HUES48 (cell line): Measurements from ENCODE around the gene ATP6AP1.

Experiments used
- H3K27ac ChIP-seq: one replicate; pipeline ENCODE4 v1.7.0; 2013; ENCODE audit warnings: low read depth, low read length, inconsistent platforms
- H3K27me3 ChIP-seq: 2 replicates; pipeline ENCODE4 v1.6.1; 2013; ENCODE audit warnings: mild to moderate bottlenecking, low read length; ENCODE audit not compliant: control insufficient read depth, insufficient read depth
- H3K36me3 ChIP-seq: 2 replicates; pipeline ENCODE4 v1.6.1; 2013; ENCODE audit warnings: low read length; ENCODE audit not compliant: control insufficient read depth, insufficient read depth
- H3K4me1 ChIP-seq: 2 replicates; pipeline ENCODE4 v1.6.1; 2013; ENCODE audit warnings: mild to moderate bottlenecking, low read length; ENCODE audit not compliant: control insufficient read depth, insufficient read depth
- H3K4me3 ChIP-seq: 2 replicates; pipeline ENCODE4 v1.5.1; 2013; ENCODE audit warnings: mild to moderate bottlenecking, low read depth, low read length
- H3K9ac ChIP-seq: 2 replicates; pipeline ENCODE4 v1.6.1; 2013; ENCODE audit warnings: mild to moderate bottlenecking, low read depth, low read length, moderate library complexity
- H3K9me3 ChIP-seq: 2 replicates; pipeline ENCODE4 v1.6.1; 2013; ENCODE audit warnings: low read length; ENCODE audit not compliant: control insufficient read depth, insufficient read depth

ATP6AP1 gene

DNA sequence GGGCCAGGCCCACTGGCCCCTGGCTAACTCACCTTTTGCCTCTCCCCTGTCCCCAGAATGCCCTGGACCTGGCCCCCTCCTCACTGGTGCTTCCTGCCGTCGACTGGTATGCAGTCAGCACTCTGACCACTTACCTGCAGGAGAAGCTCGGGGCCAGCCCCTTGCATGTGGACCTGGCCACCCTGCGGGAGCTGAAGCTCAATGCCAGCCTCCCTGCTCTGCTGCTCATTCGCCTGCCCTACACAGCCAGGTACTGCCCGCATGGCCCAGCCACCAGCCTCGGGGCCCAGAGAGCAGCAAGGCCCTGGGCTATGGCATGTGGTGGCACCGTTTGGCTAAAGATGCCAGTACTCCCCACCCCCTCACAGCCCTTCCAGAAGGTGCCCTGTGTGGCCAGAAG is 3.7 kb downstream of the ATP6AP1 start:
- Histone ChIP-seq H3K9ac (no peak overlapping the region), H3K4me1 (peaks cover 3% of the 10 kb centered on the region; the same call in 1 of the 2 replicates), H3K27ac (no peak overlapping the region), H3K9me3 (peaks cover 37% of the 10 kb centered on the region), H3K36me3 (peaks cover 29% of the 10 kb centered on the region), H3K27me3 (no peaks in the 10 kb centered on the region), H3K4me3 (no peak overlapping the region)

DNA sequence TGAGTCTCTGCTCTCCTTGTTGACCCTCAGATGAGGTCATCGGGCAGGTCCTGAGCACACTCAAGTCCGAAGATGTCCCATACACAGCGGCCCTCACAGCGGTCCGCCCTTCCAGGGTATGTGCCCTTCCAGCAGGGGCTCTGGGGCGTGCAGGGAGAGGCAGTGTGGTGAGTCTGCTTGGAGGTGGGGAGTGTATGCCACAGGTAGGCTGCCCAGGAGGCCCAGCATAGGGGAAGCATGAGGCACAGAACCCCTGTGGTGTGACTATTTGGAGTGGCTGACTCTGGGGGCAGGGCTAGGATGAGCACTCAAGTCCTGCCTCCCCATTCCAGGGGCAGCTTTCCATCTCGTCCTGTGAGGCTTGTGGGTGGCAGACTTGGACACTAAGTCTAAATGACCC is 5.1 kb downstream of the ATP6AP1 start:
- H3K27ac ChIP-seq, result no peak overlapping the region
- H3K4me3 ChIP-seq, result no peak overlapping the region
- peaks cover 44% of the 10 kb centered on the region for H3K9me3 ChIP-seq
- H3K27me3 ChIP-seq, result no peaks in the 10 kb centered on the region
- H3K9ac ChIP-seq, result no peak overlapping the region
- H3K4me1 ChIP-seq, result peaks cover 3% of the 10 kb centered on the region; the same call in 1 of the 2 replicates
- peaks cover 33% of the 10 kb centered on the region for H3K36me3 ChIP-seq

DNA sequence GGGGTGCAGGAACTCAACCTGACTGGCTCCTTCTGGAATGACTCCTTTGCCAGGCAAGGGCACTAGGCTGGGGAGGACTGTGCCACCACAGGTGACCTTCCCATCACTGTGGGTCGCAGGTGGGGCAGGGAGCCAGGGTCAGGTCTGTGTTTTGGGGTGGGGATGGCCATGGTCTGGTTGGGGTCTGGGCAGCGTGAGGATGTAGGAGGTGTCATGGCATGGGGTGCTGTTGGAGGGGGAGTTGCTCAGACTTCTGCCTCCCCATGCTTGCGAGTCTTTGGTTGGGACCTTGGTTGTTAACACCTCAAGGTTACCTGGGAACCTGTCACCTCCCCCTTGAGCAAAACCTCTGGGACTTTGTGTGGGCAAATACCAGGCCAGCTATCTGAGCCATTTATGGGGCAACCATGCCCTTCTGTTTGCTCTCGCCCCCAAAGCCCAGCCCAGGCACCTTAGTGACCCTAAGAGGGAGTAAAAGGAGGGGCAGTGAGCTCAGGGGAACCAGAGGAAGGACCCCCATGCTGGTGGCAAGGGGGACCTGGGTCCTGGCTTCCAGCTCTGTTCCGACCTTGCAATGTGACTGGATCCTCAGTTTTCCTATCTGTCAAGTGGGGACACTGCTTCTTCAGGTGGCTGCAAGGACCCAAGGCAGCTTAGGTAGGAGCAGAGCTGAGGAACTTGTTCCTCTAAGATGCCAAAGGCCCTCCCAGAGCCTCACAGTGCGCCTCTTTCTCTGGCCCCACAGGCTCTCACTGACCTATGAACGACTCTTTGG is 6.1 kb downstream of the ATP6AP1 start:
- Histone ChIP-seq H3K27me3 (no peaks in the 10 kb centered on the region), H3K9me3 (peaks cover 45% of the 10 kb centered on the region), H3K36me3 (peaks cover 39% of the 10 kb centered on the region), H3K9ac (no peak overlapping the region), H3K4me3 (no peak overlapping the region), H3K4me1 (no peaks in the 10 kb centered on the region), H3K27ac (no peak overlapping the region)

DNA sequence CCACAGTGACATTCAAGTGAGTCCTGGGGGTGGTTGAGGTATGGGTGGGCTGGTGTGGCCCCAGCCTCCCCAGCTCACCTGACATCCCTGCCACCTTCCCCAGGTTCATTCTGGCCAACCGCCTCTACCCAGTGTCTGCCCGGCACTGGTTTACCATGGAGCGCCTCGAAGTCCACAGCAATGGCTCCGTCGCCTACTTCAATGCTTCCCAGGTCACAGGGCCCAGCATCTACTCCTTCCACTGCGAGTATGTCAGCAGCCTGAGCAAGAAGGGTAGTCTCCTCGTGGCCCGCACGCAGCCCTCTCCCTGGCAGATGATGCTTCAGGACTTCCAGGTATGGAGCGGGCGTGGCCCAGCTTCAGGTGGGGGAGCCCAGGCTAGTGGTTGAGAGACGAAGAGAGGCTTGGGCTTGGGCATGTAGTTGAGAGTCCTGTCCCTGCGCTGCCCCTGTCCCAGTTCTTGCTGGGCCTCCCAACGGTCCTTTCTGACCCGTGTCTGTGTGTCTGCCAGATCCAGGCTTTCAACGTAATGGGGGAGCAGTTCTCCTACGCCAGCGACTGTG is 6.8 kb downstream of the ATP6AP1 start:
- Histone ChIP-seq H3K4me1 (no peaks in the 10 kb centered on the region), H3K4me3 (no peak overlapping the region), H3K27ac (no peak overlapping the region), H3K27me3 (no peaks in the 10 kb centered on the region), H3K9ac (no peak overlapping the region), H3K9me3 (peaks cover 47% of the 10 kb centered on the region), H3K36me3 (peaks cover 45% of the 10 kb centered on the region)

DNA sequence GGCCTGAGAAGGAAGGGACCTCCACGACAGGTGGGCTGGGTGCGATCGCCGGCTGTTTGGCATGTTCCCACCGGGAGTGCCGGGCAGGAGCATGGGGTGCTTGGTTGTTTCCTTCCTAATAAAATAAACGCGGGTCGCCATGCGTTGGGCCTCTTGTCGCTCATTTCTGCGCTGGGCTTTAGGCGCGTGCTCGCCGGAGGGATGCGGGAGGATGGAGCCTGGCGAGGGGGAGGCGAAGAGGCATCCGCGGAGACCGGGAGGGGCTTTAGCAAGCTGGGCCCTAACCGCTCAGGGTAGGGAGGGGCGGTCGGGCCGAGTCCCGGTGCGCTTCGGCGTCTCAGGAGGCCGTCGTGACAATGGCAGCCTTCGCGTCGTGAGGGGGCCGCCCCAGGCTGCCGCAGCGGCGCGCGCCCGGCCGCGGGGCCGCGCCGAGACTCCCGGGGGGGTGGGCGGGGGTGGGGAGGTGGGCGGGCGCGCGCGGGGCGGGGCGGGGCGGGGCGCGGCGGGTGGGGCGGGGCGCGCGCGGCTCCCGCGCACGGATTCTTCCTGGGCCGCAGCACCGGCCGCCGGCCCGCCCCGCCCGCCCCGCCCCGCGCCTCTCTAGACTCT is 8.0 kb downstream of the ATP6AP1 start:
- H3K27me3 ChIP-seq, result no peaks in the 10 kb centered on the region
- peak overlapping the region; percentile 76 for H3K4me3 ChIP-seq
- H3K27ac ChIP-seq, result peak overlapping the region; percentile 84
- H3K9me3 ChIP-seq, result peaks cover 47% of the 10 kb centered on the region
- H3K36me3 ChIP-seq, result peaks cover 56% of the 10 kb centered on the region
- H3K4me1 ChIP-seq, result no peaks in the 10 kb centered on the region
- H3K9ac ChIP-seq, result no peak overlapping the region; the same call in 1 of the 2 replicates

DNA sequence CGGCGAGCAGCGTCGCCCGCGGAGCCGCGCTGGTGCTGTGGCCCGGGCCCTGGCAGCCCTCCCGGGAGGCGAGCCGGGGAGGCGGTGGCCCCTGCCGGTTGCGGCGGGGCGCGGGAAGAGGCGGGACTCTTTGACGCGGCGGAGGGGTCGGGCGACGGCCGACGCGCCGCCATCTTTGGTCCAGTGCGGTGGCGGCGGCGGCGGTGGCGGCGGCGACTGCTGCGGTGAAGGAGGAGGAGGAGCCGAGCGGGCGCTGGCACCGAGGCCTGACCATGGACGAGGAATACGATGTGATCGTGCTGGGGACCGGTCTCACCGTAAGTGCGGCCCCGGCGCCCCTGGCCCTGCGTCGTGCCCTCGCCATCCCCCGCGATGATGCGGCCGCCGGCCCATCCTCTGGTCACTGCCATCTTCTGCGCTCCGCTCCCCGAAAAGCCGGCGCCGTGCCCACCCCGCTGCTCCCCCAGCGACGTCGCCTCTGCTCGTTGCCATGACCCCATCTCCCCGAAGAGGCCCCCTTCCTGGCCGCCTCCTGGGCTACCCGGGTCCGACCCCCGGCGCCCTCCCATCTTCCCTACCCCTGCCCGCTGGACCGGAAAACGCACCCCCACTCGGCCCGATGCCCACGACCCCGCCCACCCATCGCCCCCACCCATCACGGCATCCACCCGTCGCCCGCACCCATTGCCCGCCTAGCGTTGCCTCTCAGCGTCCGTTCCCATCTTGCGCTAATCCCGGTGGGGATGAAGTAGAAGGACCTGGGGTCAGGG is 8.7 kb downstream of the ATP6AP1 start, which contains the start of gene GDI1:
GDI1 (plus strand) TSS at position 172 of the 770 bp plus-strand sequence; CDS start at position 273, 101 bp downstream.
- no peaks in the 10 kb centered on the region for H3K4me1 ChIP-seq
- H3K9me3 ChIP-seq, result peaks cover 45% of the 10 kb centered on the region
- H3K9ac ChIP-seq, result no peak within 1 kb of the TSS; the same call in 1 of the 2 replicates
- H3K36me3 ChIP-seq, result peaks cover 57% of the 10 kb centered on the region
- peak within 1 kb of the TSS; percentile 76 for H3K4me3 ChIP-seq
- H3K27me3 ChIP-seq, result no peaks in the 10 kb centered on the region
- peak within 1 kb of the TSS; percentile 84 for H3K27ac ChIP-seq

DNA sequence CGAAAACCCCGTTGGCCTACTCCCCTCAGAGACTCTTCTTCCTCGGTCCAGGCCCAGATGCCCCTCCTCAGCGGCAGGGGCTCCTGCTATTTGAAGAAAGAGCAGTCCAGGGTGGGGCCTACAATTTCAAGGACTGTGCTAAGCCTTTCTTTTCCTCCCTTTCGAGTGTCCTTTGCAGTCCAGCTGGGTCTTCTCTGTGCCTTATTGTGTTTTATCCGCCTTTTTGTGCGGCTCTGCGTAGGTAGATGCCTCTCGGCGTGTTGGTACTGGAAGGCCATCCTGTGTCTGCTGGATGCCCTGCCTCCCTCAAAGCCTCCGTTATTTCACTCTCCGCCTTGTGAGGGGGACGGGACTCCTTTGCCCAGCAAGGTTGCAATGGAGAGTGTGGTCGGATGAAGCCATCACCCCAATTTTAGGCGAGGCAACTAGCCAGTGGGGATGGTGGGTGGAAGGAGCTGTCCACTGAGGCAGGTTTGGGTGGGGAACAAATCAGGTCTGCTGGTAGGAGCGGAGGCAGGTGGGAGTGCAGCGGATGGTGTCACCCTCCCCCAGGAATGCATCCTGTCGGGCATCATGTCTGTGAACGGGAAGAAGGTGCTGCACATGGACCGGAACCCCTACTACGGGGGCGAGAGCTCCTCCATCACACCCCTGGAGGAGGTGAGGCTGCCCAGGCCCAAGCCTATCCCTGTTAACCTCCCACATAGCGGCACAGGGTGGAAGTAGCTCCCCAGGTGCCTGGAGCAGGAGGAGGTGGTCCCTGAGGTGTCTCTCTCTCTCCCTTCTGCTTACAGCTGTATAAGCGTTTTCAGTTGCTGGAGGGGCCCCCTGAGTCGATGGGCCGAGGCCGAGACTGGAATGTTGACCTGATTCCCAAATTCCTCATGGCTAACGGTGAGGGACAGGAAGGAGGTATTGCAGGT is 9.8 kb downstream of the ATP6AP1 start:
- H3K4me1 ChIP-seq, result no peaks in the 10 kb centered on the region
- H3K27ac ChIP-seq, result no peak overlapping the region
- H3K27me3 ChIP-seq, result no peaks in the 10 kb centered on the region
- H3K36me3 ChIP-seq, result peaks cover 58% of the 10 kb centered on the region
- no peak overlapping the region for H3K9ac ChIP-seq
- peak overlapping the region; percentile 76 for H3K4me3 ChIP-seq
- H3K9me3 ChIP-seq, result peaks cover 37% of the 10 kb centered on the region

DNA sequence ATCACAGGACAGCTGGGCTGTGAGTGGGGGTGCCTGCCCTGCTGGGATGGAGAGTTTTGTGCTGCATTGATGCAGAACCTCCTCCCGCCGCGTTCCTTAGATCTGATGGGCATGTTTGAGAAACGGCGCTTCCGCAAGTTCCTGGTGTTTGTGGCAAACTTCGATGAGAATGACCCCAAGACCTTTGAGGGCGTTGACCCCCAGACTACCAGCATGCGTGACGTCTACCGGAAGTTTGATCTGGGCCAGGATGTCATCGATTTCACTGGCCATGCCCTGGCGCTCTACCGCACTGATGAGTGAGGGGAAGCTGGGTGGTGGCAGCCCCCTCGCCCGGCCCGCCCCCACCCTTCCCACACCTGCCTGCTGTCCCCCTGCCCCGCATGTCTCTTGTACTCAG is 11.4 kb downstream of the ATP6AP1 start:
- no peaks in the 10 kb centered on the region for H3K4me1 ChIP-seq
- H3K4me3 ChIP-seq, result no peak overlapping the region
- no peak overlapping the region for H3K9ac ChIP-seq
- H3K9me3 ChIP-seq, result peaks cover 22% of the 10 kb centered on the region; the same call in 1 of the 2 replicates
- H3K27ac ChIP-seq, result no peak overlapping the region
- peaks cover 43% of the 10 kb centered on the region for H3K36me3 ChIP-seq
- no peaks in the 10 kb centered on the region for H3K27me3 ChIP-seq

DNA sequence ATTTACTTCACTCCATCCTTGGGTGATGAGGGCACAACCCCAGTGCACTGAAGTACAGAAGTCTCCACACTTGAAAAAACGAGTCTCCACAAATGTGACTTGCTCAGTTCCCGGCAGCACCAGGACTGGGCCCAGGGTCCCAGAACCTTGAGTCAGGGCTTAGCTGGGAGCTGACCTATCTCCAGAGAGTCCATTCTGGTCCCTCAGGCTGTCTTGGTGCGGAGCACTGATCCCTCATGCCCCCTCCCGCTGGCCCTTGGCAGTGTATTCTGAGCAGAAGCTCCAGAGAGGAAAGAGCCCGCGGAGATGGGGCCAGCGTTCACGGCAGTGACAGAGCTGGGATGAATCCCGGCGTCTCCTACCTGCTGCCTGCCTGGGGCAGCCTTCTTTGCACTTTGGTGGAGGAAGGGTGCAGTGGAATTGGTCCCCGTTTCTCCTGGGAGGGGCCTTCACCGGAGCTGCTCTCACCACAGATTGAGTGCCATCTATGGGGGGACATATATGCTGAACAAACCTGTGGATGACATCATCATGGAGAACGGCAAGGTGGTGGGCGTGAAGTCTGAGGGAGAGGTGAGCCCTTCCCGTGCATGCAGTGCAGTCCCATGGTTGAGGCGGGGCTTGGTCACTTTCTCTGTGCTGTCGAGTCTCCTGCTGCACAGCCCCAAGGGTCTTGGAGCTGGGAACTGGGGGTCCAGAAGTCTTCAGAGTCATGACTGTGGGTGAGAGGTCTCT is 12.3 kb downstream of the ATP6AP1 start:
- H3K4me3 ChIP-seq, result no peak overlapping the region
- H3K9me3 ChIP-seq, result peaks cover 28% of the 10 kb centered on the region; the same call in 1 of the 2 replicates
- H3K27me3 ChIP-seq, result no peaks in the 10 kb centered on the region
- no peak overlapping the region for H3K27ac ChIP-seq
- H3K9ac ChIP-seq, result no peak overlapping the region
- H3K36me3 ChIP-seq, result peaks cover 39% of the 10 kb centered on the region
- H3K4me1 ChIP-seq, result no peaks in the 10 kb centered on the region
